Activated T-cell treated with anti-CD3 and anti-CD28 coated beads, Interleukin-2, amount 50 U/mL, for 24 hours (primary cell): ENCODE data around the gene TFF1.
A peak's percentile ranks its signal among the peaks of the same experiment; 100 is the strongest.

Experiments
- DNase-seq: peaks from one replicate; pipeline ENCODE4 v3.0.0-alpha.2; 2020
- H3K27ac Mint-ChIP-seq: 2 replicates; pipeline ENCODE4 v1.8.0; 2020; ENCODE audit warnings: mild to moderate bottlenecking, mixed read lengths
- H3K27me3 Mint-ChIP-seq: 2 replicates; pipeline ENCODE4 v1.8.0; 2020; ENCODE audit warnings: mixed read lengths
- H3K36me3 Mint-ChIP-seq: 2 replicates; pipeline ENCODE4 v1.8.0; 2020; ENCODE audit warnings: low read depth, mixed read lengths
- H3K4me1 Mint-ChIP-seq: 2 replicates; pipeline ENCODE4 v1.8.0; 2020; ENCODE audit warnings: low read depth, mixed read lengths
- H3K4me3 Mint-ChIP-seq: 2 replicates; pipeline ENCODE4 v1.8.0; 2020; ENCODE audit warnings: mild to moderate bottlenecking, moderate library complexity, mixed read lengths
- H3K9me3 Mint-ChIP-seq: 2 replicates; pipeline ENCODE4 v1.8.0; 2020; ENCODE audit warnings: mixed read lengths

The TFF1 gene

GRCh38 chr21:42341776-42342542 lies 24.4 kb downstream of the TFF1 start:
- H3K27ac Mint-ChIP-seq = no peak overlapping the region
- no peak for DNase-seq
- H3K27me3 Mint-ChIP-seq = no peaks in the 10 kb centered on the region
- no peaks in the 10 kb centered on the region for H3K36me3 Mint-ChIP-seq
- H3K4me1 Mint-ChIP-seq = peaks cover 14% of the 10 kb centered on the region
- no peaks in the 10 kb centered on the region for H3K9me3 Mint-ChIP-seq
- H3K4me3 Mint-ChIP-seq = no peak overlapping the region

DNA sequence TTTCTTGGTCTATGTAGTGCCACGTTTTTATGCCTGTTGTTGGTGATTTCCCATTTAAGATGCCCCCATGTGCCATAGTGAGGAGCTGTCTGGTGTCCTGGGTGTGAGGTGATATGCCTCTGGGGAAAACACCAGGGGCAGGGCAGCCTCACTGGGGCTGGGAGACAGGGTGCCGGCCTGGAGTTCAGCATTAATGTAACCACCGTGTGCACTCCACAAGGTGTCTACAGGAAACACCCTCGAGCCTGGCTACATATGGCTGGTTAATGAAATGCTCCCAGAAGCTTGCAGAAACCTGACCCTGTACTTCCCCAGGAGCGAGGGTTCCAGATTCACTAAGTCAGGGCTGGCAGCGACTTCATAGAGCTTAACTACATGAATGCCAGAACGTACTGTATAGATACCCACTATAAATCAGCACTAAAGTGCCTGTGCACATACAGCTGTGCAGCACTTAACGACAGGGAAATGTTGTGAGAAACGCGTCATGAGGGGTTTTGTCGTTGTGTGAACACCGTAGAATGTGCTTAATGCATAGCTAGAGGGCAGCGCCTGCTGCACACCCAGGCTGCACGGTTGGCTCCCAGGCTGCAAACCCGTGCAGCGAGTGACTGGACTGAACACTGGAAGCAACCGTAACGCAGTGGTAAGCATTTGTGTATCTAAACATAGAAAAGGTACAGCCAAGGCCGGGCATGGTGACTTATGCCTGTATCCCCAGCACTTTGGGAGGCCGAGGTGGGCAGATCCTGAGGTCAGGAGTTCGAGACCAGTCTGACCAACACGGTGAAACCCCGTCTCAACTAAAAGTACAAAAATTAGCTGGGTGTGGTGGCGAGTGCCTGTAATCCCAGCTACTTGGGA lies 25.9 kb downstream of the TFF1 start:
- Mint-ChIP-seq H3K4me3 (no peak overlapping the region), H3K36me3 (no peaks in the 10 kb centered on the region)

GRCh38 chr21:42338729-42339715 lies 27.3 kb downstream of the TFF1 start:
- Mint-ChIP-seq H3K27ac (no peak overlapping the region), H3K27me3 (no peaks in the 10 kb centered on the region), H3K9me3 (no peaks in the 10 kb centered on the region), H3K4me3 (no peak overlapping the region), H3K36me3 (no peaks in the 10 kb centered on the region), H3K4me1 (peaks cover 14% of the 10 kb centered on the region)
- peak; percentile 28 for DNase-seq

More for the DNA sequence above, 25.9 kb downstream of the TFF1 start:
- Mint-ChIP-seq H3K9me3 (no peaks in the 10 kb centered on the region), H3K27ac (no peak overlapping the region), H3K27me3 (no peaks in the 10 kb centered on the region), H3K4me1 (peaks cover 14% of the 10 kb centered on the region)
- peak; percentile 17 for DNase-seq

- Mint-ChIP-seq H3K9me3 (no peaks in the 10 kb centered on the region), H3K27ac (no peak overlapping the region)
Observed at GRCh38 chr21:42337830-42338728, 28.3 kb downstream of the TFF1 start.

DNA sequence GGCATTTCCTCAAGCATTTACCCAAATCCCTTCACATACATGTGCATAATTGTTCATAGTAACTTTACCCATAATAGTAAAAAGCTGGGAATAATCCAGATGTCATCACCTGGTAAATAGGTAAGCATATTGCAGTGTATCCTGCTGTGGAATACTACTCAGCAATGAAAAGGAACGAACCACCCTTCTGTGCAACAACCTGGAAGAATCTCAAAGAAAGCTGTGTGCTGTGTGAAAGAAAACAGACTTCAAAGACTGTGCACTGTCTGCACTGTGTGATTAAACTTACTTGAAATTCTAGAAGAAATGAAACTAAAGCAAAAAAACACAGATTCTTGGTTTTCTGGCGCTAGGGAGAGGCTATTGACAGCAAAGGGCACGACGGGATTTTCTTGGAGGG lies 29.1 kb downstream of the TFF1 start:
- H3K4me1 Mint-ChIP-seq = peaks cover 14% of the 10 kb centered on the region
- no peaks in the 10 kb centered on the region for H3K9me3 Mint-ChIP-seq
- no peak overlapping the region for H3K27ac Mint-ChIP-seq
- no peaks in the 10 kb centered on the region for H3K27me3 Mint-ChIP-seq
- no peaks in the 10 kb centered on the region for H3K36me3 Mint-ChIP-seq
- no peak for DNase-seq
- H3K4me3 Mint-ChIP-seq = no peak overlapping the region

More at GRCh38 chr21:42337830-42338728, 28.3 kb downstream of the TFF1 start:
- no peaks in the 10 kb centered on the region for H3K27me3 Mint-ChIP-seq
- H3K4me3 Mint-ChIP-seq = no peak overlapping the region
- H3K4me1 Mint-ChIP-seq = peaks cover 14% of the 10 kb centered on the region
- no peaks in the 10 kb centered on the region for H3K36me3 Mint-ChIP-seq
- DNase-seq = peak; percentile 84

DNA sequence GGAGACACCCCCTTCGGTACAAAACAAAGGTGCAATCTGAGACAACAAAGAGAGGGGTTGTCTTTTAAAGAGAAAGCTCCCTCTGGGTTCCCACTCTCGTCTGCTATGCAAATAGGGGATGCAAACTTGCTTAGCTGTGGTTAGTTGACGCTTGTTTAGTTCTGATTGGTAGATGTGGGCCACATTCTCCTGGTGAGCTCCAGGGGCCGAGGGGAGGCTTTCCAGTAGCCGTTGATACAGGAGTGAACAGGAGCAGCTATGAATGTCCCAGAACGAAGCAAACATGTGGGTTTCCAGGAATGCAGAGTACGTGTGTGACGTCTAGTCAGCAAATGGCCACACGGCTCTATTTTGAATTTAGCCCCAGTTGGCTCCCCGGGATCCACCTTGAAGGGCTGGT lies 30.3 kb downstream of the TFF1 start:
- no peaks in the 10 kb centered on the region for H3K27me3 Mint-ChIP-seq
- DNase-seq = no peak
- H3K9me3 Mint-ChIP-seq = peaks cover 9% of the 10 kb centered on the region
- peaks cover 14% of the 10 kb centered on the region for H3K4me1 Mint-ChIP-seq
- no peaks in the 10 kb centered on the region for H3K36me3 Mint-ChIP-seq
- H3K27ac Mint-ChIP-seq = no peak overlapping the region
- no peak overlapping the region for H3K4me3 Mint-ChIP-seq

DNA sequence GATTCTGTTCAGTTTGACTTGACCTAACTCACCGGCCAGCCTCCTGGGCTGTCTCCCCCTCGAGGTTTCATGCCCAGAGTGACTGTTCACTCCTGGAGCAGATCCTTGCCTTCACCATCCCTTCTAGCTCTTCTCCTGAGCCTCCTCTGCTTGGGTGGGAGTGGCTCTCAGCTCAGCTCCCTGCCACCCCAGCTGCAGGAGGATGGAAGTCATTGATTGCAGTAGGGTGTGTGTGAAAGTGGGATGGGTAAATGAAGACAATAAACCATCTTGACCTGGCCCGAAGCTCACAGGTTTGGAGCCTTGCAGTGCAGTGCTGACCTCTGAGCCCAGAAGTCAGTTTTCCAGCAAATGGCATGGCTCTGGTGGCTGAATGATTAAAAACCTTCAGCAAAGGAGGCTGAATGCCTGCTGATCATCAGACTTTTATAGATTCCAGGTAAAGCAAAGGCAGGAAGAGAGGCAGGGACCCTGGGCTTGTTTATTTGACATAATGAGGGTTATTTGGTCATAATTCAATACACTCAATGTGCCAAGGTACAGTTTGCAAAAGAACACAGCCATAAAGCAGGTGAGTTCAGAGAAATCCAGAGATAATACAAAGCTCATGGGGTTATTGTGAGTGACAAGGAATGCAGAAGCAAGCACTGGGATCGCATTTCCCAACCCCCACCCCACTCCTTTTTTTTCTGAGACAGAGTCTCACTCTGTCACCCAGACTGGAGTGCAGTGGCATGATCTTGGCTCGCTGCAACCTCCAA lies 33.6 kb downstream of the TFF1 start:
- Mint-ChIP-seq H3K27ac (no peak overlapping the region), H3K9me3 (peaks cover 13% of the 10 kb centered on the region), H3K27me3 (no peaks in the 10 kb centered on the region)

GRCh38 chr21:42331660-42332059 lies 34.7 kb downstream of the TFF1 start:
- no peak for DNase-seq
- H3K4me1 Mint-ChIP-seq = no peaks in the 10 kb centered on the region
- H3K36me3 Mint-ChIP-seq = no peaks in the 10 kb centered on the region
- no peak overlapping the region for H3K27ac Mint-ChIP-seq
- peaks cover 13% of the 10 kb centered on the region for H3K9me3 Mint-ChIP-seq
- H3K4me3 Mint-ChIP-seq = no peak overlapping the region
- H3K27me3 Mint-ChIP-seq = no peaks in the 10 kb centered on the region

More for the DNA sequence above, 33.6 kb downstream of the TFF1 start:
- Mint-ChIP-seq H3K4me3 (no peak overlapping the region), H3K36me3 (no peaks in the 10 kb centered on the region), H3K4me1 (peaks cover 5% of the 10 kb centered on the region)
- DNase-seq = no peak

GRCh38 chr21:42330380-42331371 lies 35.7 kb downstream of the TFF1 start:
- Mint-ChIP-seq H3K4me1 (no peaks in the 10 kb centered on the region), H3K27ac (no peak overlapping the region), H3K27me3 (no peaks in the 10 kb centered on the region), H3K36me3 (no peaks in the 10 kb centered on the region), H3K4me3 (no peak overlapping the region), H3K9me3 (peaks cover 13% of the 10 kb centered on the region)
- no peak for DNase-seq

DNA sequence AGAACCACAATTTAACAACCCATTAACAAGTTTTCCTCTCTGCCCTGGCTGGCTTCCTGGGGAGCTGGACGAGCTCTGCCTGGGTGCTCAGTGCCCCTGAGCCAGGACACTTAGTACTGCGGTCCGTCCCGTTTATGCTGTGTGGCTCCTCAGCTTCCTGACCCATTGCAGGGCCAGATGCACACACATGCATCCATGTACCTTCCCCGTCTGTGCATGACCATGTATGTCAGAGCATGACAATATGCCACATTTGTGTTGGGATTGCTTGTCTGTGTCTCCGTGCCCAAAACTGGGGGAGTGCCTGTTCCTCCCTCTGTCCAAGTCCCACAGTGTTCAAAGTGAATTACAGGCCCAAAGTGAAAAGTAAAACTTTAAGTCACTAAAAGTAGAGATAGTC lies 41.4 kb downstream of the TFF1 start:
- Mint-ChIP-seq H3K4me3 (no peak overlapping the region), H3K27me3 (no peaks in the 10 kb centered on the region), H3K27ac (no peak overlapping the region), H3K4me1 (no peaks in the 10 kb centered on the region), H3K36me3 (no peaks in the 10 kb centered on the region), H3K9me3 (no peaks in the 10 kb centered on the region)
- no peak for DNase-seq

- Mint-ChIP-seq H3K27ac (no peak overlapping the region), H3K4me3 (no peak overlapping the region)
Observed at GRCh38 chr21:42321845-42322244, 44.5 kb downstream of the TFF1 start.

GRCh38 chr21:42321231-42321630 lies 45.1 kb downstream of the TFF1 start:
- H3K27ac Mint-ChIP-seq = no peak overlapping the region
- no peak overlapping the region for H3K4me3 Mint-ChIP-seq
- H3K9me3 Mint-ChIP-seq = no peaks in the 10 kb centered on the region
- DNase-seq = no peak
- H3K36me3 Mint-ChIP-seq = no peaks in the 10 kb centered on the region
- no peaks in the 10 kb centered on the region for H3K27me3 Mint-ChIP-seq
- H3K4me1 Mint-ChIP-seq = peaks cover 5% of the 10 kb centered on the region

More at GRCh38 chr21:42321845-42322244, 44.5 kb downstream of the TFF1 start:
- DNase-seq = no peak
- Mint-ChIP-seq H3K9me3 (no peaks in the 10 kb centered on the region), H3K4me1 (peaks cover 5% of the 10 kb centered on the region), H3K27me3 (no peaks in the 10 kb centered on the region), H3K36me3 (no peaks in the 10 kb centered on the region)
